Dedifferentiated amniotic fluid mesenchymal stem cell (primary cell): ENCODE data around the gene ARL15.
A peak's percentile ranks its signal among the peaks of the same experiment; 100 is the strongest.
"Not testable (repeated sequence)": the region's sequence is repeated elsewhere in the genome, so short reads cannot be mapped to it uniquely, and the experiment has no call there.

Experiments used
- DNase-seq: peaks from one replicate; pipeline ENCODE4 v3.0.0-alpha.2; 2016; ENCODE audit errors: extremely low spot score

ARL15 gene

GRCh38 chr5:53985796-53986195, 324.6 kb downstream of the ARL15 start:
- no peak for DNase-seq

GRCh38 chr5:53984971-53985370, 325.4 kb downstream of the ARL15 start:
- DNase-seq = no peak

- no peak for DNase-seq
Measured at GRCh38 chr5:53983568-53984460, 326.6 kb downstream of the ARL15 start.

GRCh38 chr5:53982319-53982718, 328.1 kb downstream of the ARL15 start:
- not testable (repeated sequence) for DNase-seq

GRCh38 chr5:53980061-53980460, 330.3 kb downstream of the ARL15 start:
- DNase-seq = no peak

GRCh38 chr5:53974021-53974420, 336.4 kb downstream of the ARL15 start:
- no peak for DNase-seq

- DNase-seq = no peak
Measured at GRCh38 chr5:53972314-53972713, 338.1 kb downstream of the ARL15 start.

GRCh38 chr5:53971551-53971950, 338.8 kb downstream of the ARL15 start:
- DNase-seq = peak; percentile 38

- DNase-seq = no peak
Measured at GRCh38 chr5:53971131-53971530, 339.2 kb downstream of the ARL15 start.

- DNase-seq = no peak
Measured at GRCh38 chr5:53970475-53970874, 339.9 kb downstream of the ARL15 start.

GRCh38 chr5:53969176-53969730, 341.1 kb downstream of the ARL15 start:
- DNase-seq = no peak

GRCh38 chr5:53965459-53965858, 344.9 kb downstream of the ARL15 start:
- no peak for DNase-seq

- DNase-seq = no peak
Measured at GRCh38 chr5:53963958-53964357, 346.4 kb downstream of the ARL15 start.

- no peak for DNase-seq
Measured at GRCh38 chr5:53962306-53962705, 348.1 kb downstream of the ARL15 start.

GRCh38 chr5:53956632-53957031, 353.7 kb downstream of the ARL15 start:
- DNase-seq = no peak

GRCh38 chr5:53956196-53956595, 354.2 kb downstream of the ARL15 start:
- no peak for DNase-seq

- DNase-seq = no peak
Measured at GRCh38 chr5:53950621-53951020, 359.8 kb downstream of the ARL15 start.

- no peak for DNase-seq
Measured at GRCh38 chr5:53948598-53948997, 361.8 kb downstream of the ARL15 start.

- no peak for DNase-seq
Measured at GRCh38 chr5:53946405-53947100, 363.8 kb downstream of the ARL15 start.

- no peak for DNase-seq
Measured at GRCh38 chr5:53944981-53945380, 365.4 kb downstream of the ARL15 start.

- no peak for DNase-seq
Measured at GRCh38 chr5:53943938-53944337, 366.4 kb downstream of the ARL15 start.

- DNase-seq = no peak
Measured at GRCh38 chr5:53942724-53943123, 367.6 kb downstream of the ARL15 start.

GRCh38 chr5:53940921-53941320, 369.5 kb downstream of the ARL15 start:
- DNase-seq = no peak
